Thoracic aorta (tissue), 2 donors: ENCODE results near the gene CNOT6L. TPM values are rescaled to one million over a fixed set of nuclear protein-coding genes. Genes with fewer than 3 reads are reported as not detected.

Source experiments
- ATAC-seq: fragments of 150-250 bp; one replicate; pipeline ENCODE4 v1.8.0; 2017; ENCODE audit warnings: low read depth; ENCODE audit not compliant: insufficient number of reproducible peaks, low FRiP score
- DNase-seq: peaks from one replicate; pipeline ENCODE4 v3.0.0-alpha.2; 2020; ENCODE audit warnings: low spot score
- H3K27ac ChIP-seq, 2 donors: fragments of 200-600 bp; sonication (generic); 1 replicate in 1 of 2; 2 replicates in 1 of 2; pipeline ENCODE4 v1.5.1; 2016; ENCODE audit warnings: mild to moderate bottlenecking in 2 of 2, moderate library complexity in 2 of 2
- H3K27me3 ChIP-seq: fragments of 200-600 bp; sonication (generic); replicated peaks from 2 replicates; pipeline ENCODE4 v1.6.0; 2016; ENCODE audit warnings: mild to moderate bottlenecking; ENCODE audit not compliant: insufficient read depth
- H3K36me3 ChIP-seq: fragments of 200-600 bp; sonication (generic); one replicate; pipeline ENCODE4 v1.5.1; 2016
- H3K4me1 ChIP-seq, 2 donors: fragments of 200-600 bp; sonication (generic); 1 replicate in 1 of 2; 2 replicates in 1 of 2; pipeline versions ENCODE4 v1.5.1 to v1.6.0; 2016; ENCODE audit warnings: low read depth in 2 of 2, mild to moderate bottlenecking in 1 of 2; ENCODE audit not compliant: control insufficient read depth in 1 of 2
- H3K4me3 ChIP-seq: fragments of 200-600 bp; sonication (generic); 2 replicates; pipeline ENCODE4 v1.5.1; 2016; ENCODE audit warnings: mild to moderate bottlenecking
- H3K9me3 ChIP-seq: fragments of 200-600 bp; sonication (generic); 2 replicates; pipeline ENCODE4 v1.5.1; 2016
- total RNA-seq, 2 donors: library from RNA; depleted of rRNA; stranded (reverse); fragments of >200 nt; gene quantifications; one replicate each; pipeline versions ENCODE4 v1.1.0 to v1.2.3, GENCODE V29; 2016
- TF ChIP-seq, protein P1 (sequence below): fragments of 200-600 bp; sonication (generic); IDR thresholded peaks from one replicate; pipeline ENCODE4 v1.5.1; 2019; ENCODE audit warnings: antibody characterized with exemption

The CNOT6L gene
- total RNA-seq, 2 donors from 2014 or later, result 22.9 to 39.9 TPM

DNA sequence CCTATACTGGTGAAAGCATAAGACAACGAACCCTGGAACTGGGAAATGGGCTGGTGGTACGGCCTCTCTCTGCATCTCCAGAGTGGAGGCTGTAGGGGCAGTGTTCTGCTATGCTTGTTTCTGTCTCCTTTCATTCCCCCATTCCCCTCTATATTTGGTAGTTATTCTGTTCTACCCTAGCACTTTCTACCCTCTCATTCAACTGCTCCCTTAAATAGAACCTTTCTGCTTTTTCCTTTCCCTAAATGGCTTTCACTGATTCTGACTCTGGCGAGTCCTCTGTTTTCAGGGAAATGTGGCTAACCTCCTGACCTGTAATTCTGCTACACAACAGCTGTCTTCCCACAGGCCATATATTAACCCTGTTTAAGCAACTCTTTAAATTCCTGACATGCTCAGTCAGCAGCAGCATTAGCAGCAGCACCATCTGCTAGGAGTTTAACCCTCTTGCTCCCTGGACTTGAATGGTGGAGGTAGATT, 119.4 kb downstream of the CNOT6L start:
- ATAC-seq, result no peak
- no peak overlapping the region for H3K4me3 ChIP-seq
- TF ChIP-seq, protein P1, sequence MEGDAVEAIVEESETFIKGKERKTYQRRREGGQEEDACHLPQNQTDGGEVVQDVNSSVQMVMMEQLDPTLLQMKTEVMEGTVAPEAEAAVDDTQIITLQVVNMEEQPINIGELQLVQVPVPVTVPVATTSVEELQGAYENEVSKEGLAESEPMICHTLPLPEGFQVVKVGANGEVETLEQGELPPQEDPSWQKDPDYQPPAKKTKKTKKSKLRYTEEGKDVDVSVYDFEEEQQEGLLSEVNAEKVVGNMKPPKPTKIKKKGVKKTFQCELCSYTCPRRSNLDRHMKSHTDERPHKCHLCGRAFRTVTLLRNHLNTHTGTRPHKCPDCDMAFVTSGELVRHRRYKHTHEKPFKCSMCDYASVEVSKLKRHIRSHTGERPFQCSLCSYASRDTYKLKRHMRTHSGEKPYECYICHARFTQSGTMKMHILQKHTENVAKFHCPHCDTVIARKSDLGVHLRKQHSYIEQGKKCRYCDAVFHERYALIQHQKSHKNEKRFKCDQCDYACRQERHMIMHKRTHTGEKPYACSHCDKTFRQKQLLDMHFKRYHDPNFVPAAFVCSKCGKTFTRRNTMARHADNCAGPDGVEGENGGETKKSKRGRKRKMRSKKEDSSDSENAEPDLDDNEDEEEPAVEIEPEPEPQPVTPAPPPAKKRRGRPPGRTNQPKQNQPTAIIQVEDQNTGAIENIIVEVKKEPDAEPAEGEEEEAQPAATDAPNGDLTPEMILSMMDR, result no peak
- H3K27me3 ChIP-seq, result no peaks in the 10 kb centered on the region
- no peaks in the 10 kb centered on the region for H3K36me3 ChIP-seq
- DNase-seq, result no peak
- no peak overlapping the region for H3K27ac ChIP-seq
- H3K9me3 ChIP-seq, result no peaks in the 10 kb centered on the region
- no peaks in the 10 kb centered on the region for H3K4me1 ChIP-seq

DNA sequence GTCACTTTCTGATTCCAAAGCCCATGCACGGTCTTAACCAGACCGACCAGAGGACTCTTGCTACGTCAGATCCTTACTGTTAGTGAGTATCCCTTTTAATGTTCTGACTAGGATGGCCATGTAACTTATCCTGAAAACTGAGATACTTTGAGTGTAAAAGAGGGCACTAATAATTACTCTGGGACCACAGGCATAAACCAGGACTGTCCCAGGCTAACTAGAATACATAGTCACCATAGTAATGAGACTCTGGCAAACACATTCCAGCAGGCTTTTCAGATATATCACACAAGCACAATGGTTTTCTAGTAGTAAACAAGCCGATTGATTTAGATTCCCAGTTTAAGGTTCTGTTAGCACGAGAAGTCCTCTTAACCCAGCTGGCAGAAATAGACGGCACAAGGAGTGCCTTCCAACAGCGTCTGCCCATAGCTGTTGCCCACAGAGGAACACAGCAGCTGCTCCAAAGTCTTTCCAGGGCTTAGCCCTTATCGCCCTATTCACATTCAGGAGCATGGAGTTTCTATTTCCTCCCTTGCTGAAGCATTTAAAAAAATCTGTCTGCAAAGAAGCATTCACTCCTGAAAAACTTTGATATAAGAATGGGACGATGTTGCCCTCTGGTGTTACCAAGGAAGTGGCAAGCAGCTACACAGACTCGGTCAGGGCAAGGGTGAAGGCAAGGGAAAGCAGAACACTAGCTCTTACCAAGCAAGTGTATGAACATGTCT, 121.1 kb downstream of the CNOT6L start:
- Histone ChIP-seq H3K9me3 (no peaks in the 10 kb centered on the region), H3K36me3 (no peaks in the 10 kb centered on the region), H3K4me3 (no peak overlapping the region), H3K27me3 (no peaks in the 10 kb centered on the region), H3K4me1 (no peaks in the 10 kb centered on the region), H3K27ac (no peak overlapping the region)
- DNase-seq (no peak), ATAC-seq (no peak)
- TF ChIP-seq, protein P1, result no peak

DNA sequence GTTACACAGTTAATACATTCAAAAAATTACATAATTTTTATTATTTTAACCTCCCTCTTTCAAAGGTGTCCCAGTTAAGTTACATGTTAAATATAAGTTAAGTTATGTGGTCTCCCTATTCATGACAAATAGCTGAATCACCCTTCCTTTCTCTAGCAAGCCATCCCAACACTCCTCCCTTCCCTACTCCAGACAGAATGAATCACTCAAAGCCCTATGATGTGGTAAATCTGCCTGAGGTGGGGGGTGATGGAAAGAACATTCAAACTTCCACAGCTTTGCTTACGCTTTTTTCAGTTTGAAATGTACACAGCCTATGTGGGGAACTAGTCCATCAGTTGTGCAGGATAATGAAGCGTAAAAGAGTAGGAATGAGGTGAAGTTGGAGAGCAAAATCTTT, 123.4 kb downstream of the CNOT6L start:
- Histone ChIP-seq H3K36me3 (no peaks in the 10 kb centered on the region), H3K9me3 (no peaks in the 10 kb centered on the region), H3K4me3 (no peak overlapping the region), H3K27ac (no peak overlapping the region), H3K4me1 (no peaks in the 10 kb centered on the region), H3K27me3 (no peaks in the 10 kb centered on the region)
- DNase-seq (no peak), ATAC-seq (no peak)
- TF ChIP-seq, protein P1, result no peak

DNA sequence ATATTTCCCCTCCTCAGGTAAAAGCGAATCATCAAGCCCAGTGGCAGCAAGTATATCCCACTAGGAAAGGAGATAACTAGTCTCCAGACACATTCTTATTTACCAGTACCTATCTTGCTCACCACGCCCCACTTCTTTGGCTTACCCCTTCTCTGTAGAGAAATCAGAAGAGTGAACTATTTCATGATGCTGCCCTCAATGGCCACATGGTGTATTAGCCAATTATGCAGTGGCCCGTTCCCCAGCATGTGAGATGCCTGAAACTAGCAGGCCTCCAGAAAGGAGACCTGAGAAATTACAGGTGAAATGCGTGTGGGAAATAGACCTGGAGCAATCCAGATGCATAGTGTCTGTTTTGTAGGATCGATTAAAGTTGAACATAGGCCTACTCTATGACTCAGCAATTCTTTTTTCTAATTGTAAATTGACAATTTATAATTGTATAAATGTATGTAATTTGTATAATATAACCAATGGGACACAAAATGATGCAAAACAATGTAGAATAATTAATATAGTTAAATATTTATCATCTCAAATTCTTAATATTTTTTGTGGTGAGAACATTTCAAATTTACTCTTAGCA, 126.2 kb downstream of the CNOT6L start:
- TF ChIP-seq, protein P1, result no peak
- DNase-seq (no peak), ATAC-seq (no peak)
- no peaks in the 10 kb centered on the region for H3K36me3 ChIP-seq
- no peak overlapping the region for H3K4me3 ChIP-seq
- H3K27ac ChIP-seq, result no peak overlapping the region
- H3K27me3 ChIP-seq, result no peaks in the 10 kb centered on the region
- H3K4me1 ChIP-seq, result no peaks in the 10 kb centered on the region
- H3K9me3 ChIP-seq, result no peaks in the 10 kb centered on the region

DNA sequence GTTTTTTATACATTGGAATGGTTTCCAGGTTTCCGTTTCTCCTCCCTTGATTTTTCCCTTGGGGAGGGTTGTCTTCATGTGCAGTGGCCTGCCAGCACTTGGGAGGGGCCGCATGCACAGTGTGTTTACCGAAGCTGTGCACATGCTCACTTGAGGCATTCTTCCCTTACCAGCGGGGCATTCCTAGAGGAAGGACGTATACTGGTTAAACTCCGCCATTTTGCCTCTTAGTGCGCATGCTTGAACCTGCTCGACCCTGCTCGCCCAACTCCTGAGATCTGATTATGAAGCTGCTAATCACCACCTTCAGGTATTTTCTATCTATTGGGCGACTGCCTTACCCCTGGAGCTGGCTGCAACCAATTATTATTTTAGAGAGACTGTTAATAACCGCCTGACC, 137.4 kb downstream of the CNOT6L start:
- TF ChIP-seq, protein P1, result no peak

More for the DNA sequence above, 137.4 kb downstream of the CNOT6L start:
- H3K9me3 ChIP-seq, result no peaks in the 10 kb centered on the region
- no peaks in the 10 kb centered on the region for H3K36me3 ChIP-seq
- ATAC-seq (no peak), DNase-seq (no peak)
- no peaks in the 10 kb centered on the region for H3K4me1 ChIP-seq
- no peaks in the 10 kb centered on the region for H3K27me3 ChIP-seq
- H3K4me3 ChIP-seq, result no peak overlapping the region
- H3K27ac ChIP-seq, result no peak overlapping the region
